Endometrial microvascular endothelial cells (primary cell): ENCODE measurements around the gene RGL1. TPM values are rescaled to one million over a fixed set of nuclear protein-coding genes. Genes with fewer than 3 reads are reported as not detected.

Experiments used
- in situ Hi-C: cut with HindIII; loops from 2 replicates; pipeline ENCODE4 v1.10.0; 2017; ENCODE audit warnings: low sequenced_read_pairs, low pct_unique_long_range_greater_than_20kb; ENCODE audit errors: inconsistent ontology term
- total RNA-seq: library from RNA; depleted of rRNA; stranded (reverse); fragments of >200 nt; gene quantifications from one replicate; pipeline ENCODE4 v1.2.3, GENCODE V29; 2015; ENCODE audit errors: inconsistent ontology term

Gene RGL1
- total RNA-seq, 1 donor from 2014 or later, result 8.5 TPM

- in situ Hi-C loops, result no loop called here
These were observed 75.8 kb downstream of the RGL1 start for GRCh38 chr1:183880531-183881243.

- in situ Hi-C loops, result no loop called here
These were observed 76.6 kb downstream of the RGL1 start for GRCh38 chr1:183881387-183882131.

- in situ Hi-C loops, result no loop called here
These were observed 77.6 kb downstream of the RGL1 start for GRCh38 chr1:183882335-183883167.

GRCh38 chr1:183883623-183884022, 78.7 kb downstream of the RGL1 start:
- in situ Hi-C loops, result no loop called here

GRCh38 chr1:183884526-183884925, 79.6 kb downstream of the RGL1 start:
- in situ Hi-C loops, result no loop called here

GRCh38 chr1:183885142-183885735, 80.3 kb downstream of the RGL1 start:
- in situ Hi-C loops, result no loop called here

- in situ Hi-C loops, result no loop called here
These were observed 81.3 kb downstream of the RGL1 start for GRCh38 chr1:183886083-183886828.

GRCh38 chr1:183886853-183887252, 81.9 kb downstream of the RGL1 start:
- in situ Hi-C loops, result no loop called here

- in situ Hi-C loops, result no loop called here
These were observed 83.2 kb downstream of the RGL1 start for GRCh38 chr1:183887826-183888819.

- in situ Hi-C loops, result no loop called here
These were observed 84.2 kb downstream of the RGL1 start for GRCh38 chr1:183889095-183889494.

GRCh38 chr1:183891158-183891856, 86.4 kb downstream of the RGL1 start:
- in situ Hi-C loops, result no loop called here

GRCh38 chr1:183892351-183892793, 87.5 kb downstream of the RGL1 start:
- in situ Hi-C loops, result no loop called here

- in situ Hi-C loops, result no loop called here
These were observed 88.8 kb downstream of the RGL1 start for GRCh38 chr1:183893561-183894289.

- in situ Hi-C loops, result no loop called here
These were observed 89.3 kb downstream of the RGL1 start for GRCh38 chr1:183894290-183894565.

- in situ Hi-C loops, result no loop called here
These were observed 91.6 kb downstream of the RGL1 start for GRCh38 chr1:183896466-183897048.

- in situ Hi-C loops, result no loop called here
These were observed 93.1 kb downstream of the RGL1 start for GRCh38 chr1:183898001-183898396.
